Kidney epithelial cell (primary cell): ENCODE measurements around the gene CDH2. TPM values are rescaled to one million over a fixed set of nuclear protein-coding genes. Genes with fewer than 3 reads are reported as not detected.

Source experiments
- DNase-seq: peaks from one replicate; pipeline ENCODE4 v3.0.0-alpha.2; 2010; ENCODE audit warnings: low read depth
- H3K27me3 ChIP-seq: 2 replicates; pipeline ENCODE4 v1.6.0; 2011; ENCODE audit warnings: low read length; ENCODE audit not compliant: control insufficient read depth, insufficient read depth
- H3K36me3 ChIP-seq: 2 replicates; pipeline ENCODE4 v1.5.1; 2011; ENCODE audit warnings: low read length; ENCODE audit not compliant: control insufficient read depth, insufficient read depth
- H3K4me3 ChIP-seq: 2 replicates; pipeline ENCODE4 v1.5.1; 2011; ENCODE audit warnings: low read depth, mild to moderate bottlenecking, control low read depth, low read length
- total RNA-seq: library from RNA; depleted of rRNA; stranded (reverse); fragments of >200 nt; gene quantifications from 2 replicates; pipeline ENCODE4 v1.2.3, GENCODE V29; 2015
- TF ChIP-seq, protein P1 (sequence below): IDR thresholded peaks from 2 replicates; pipeline ENCODE4 v1.5.1; 2011; ENCODE audit warnings: mild to moderate bottlenecking, moderate library complexity, low read length, control low read depth, inconsistent platforms; ENCODE audit not compliant: insufficient read depth, poor library complexity, severe bottlenecking

Gene CDH2
- total RNA-seq, 1 donor from 2014 or later = 190 TPM

DNA sequence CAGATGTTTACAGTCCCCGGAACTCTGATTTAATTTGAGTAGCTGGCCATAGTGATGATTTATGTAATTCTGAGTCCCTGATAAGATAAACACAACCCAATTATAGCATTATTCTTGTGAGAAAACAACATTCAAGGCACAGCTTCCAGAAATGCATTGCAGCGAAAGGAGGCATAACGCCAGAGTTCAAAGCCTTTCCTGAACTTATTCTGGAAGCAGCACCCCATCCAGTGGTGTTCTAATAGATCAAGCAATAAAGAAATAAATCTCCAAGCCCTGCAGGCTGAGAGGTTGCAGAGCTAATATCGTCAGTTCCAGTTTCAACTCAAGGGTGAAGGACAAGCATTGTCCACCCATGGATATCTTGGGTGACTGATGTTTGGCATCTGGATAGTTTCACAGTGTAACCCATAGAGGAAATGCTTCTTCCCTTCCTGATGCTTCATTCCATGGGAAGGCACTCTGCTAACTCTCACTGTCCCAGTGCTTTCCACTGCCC is 18.8 kb downstream of the CDH2 start:
- Histone ChIP-seq H3K27me3 (no peaks in the 10 kb centered on the region), H3K4me3 (no peak overlapping the region), H3K36me3 (no peaks in the 10 kb centered on the region)
- DNase-seq = no peak
- TF ChIP-seq, protein P1, sequence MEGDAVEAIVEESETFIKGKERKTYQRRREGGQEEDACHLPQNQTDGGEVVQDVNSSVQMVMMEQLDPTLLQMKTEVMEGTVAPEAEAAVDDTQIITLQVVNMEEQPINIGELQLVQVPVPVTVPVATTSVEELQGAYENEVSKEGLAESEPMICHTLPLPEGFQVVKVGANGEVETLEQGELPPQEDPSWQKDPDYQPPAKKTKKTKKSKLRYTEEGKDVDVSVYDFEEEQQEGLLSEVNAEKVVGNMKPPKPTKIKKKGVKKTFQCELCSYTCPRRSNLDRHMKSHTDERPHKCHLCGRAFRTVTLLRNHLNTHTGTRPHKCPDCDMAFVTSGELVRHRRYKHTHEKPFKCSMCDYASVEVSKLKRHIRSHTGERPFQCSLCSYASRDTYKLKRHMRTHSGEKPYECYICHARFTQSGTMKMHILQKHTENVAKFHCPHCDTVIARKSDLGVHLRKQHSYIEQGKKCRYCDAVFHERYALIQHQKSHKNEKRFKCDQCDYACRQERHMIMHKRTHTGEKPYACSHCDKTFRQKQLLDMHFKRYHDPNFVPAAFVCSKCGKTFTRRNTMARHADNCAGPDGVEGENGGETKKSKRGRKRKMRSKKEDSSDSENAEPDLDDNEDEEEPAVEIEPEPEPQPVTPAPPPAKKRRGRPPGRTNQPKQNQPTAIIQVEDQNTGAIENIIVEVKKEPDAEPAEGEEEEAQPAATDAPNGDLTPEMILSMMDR = no peak

DNA sequence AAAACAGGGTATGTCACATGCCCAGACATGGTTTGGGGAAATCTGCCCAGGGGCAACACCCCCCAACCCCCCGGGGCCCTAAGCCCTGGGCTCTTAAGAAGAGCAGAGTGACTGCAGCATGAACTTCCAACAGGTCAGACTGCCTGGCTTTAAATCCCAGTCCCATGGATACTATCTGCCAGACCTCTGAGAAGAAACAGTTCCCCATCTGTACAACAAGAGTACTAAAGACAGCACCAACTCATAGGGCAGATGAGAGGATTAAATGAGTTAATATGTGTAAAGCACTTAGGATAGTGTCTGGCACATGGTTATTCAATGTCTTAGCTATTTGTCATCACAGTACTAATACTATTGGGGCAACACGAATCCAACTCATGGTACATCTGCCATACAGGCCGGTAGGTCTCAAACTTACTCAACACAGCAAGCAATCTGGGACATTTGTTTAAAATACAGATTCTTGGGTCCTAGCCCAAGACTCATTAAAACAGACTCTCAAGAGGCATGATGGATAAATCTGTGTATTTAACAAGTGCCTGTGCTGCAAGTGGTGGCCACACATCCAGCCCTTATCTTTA is 23.4 kb downstream of the CDH2 start:
- Histone ChIP-seq H3K36me3 (no peaks in the 10 kb centered on the region), H3K27me3 (no peaks in the 10 kb centered on the region), H3K4me3 (no peak overlapping the region)
- no peak for DNase-seq
- TF ChIP-seq, protein P1 = no peak

DNA sequence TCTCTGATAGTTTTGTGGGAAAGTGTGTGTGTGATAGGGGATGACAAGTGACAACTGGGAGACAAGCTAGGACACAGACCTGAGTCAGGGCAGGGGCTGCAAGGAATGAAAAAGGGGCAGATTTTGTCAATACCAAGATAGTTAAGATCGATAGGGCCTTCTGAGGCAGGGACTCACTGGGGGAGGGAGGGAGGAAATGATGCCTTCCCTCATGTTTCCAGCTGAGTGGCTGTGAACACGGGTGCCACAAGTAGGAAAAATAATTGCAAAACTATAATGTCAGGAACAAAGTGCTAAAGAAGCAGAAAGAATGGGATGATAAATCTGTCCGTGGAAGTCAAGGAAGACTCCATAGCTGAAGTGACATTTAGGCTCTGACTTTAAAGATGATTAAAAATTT is 24.2 kb downstream of the CDH2 start:
- Histone ChIP-seq H3K4me3 (no peak overlapping the region), H3K36me3 (no peaks in the 10 kb centered on the region), H3K27me3 (no peaks in the 10 kb centered on the region)
- no peak for DNase-seq
- TF ChIP-seq, protein P1 = no peak

DNA sequence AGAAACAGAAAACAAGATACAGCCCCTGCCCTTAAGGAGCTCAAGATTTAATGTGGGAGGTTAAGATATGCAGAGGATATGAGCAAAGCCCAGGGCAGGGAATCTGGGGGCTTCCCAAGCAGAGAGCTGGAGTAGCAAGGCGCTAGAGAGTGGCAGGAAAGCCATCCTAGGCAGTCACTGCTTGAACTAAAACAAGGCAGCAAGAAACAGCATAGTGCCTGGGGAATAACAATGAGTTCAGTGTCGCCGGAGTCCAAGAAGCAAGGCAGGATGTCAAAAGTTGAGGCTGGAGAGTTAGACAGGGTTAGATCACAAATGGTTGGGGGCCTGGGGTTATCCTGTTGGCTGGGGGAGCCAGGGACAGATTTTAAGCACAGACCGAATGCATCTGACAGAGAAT is 24.6 kb downstream of the CDH2 start:
- Histone ChIP-seq H3K36me3 (no peaks in the 10 kb centered on the region), H3K4me3 (no peak overlapping the region), H3K27me3 (no peaks in the 10 kb centered on the region)
- TF ChIP-seq, protein P1 = no peak
- no peak for DNase-seq

DNA sequence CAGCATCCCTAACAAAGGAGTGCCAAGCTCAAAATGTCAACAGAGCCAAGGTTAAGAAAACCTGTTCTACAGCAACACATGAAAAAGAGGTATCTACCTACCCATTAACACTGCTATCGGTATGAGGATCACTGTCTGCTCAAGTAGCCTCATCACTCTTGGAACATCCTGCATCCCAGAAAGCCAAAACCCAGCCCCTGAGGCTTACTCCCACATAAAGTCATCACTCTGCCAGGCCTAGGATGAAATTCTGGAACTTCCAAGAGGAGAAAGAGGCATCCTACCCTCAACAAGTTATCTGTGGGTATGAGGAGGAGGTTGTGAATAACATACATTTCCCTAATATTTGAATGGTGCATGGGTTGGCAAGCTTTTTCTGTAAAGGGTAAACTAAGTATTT is 25.5 kb downstream of the CDH2 start:
- Histone ChIP-seq H3K27me3 (no peaks in the 10 kb centered on the region), H3K4me3 (no peak overlapping the region)
- TF ChIP-seq, protein P1 = no peak

DNA sequence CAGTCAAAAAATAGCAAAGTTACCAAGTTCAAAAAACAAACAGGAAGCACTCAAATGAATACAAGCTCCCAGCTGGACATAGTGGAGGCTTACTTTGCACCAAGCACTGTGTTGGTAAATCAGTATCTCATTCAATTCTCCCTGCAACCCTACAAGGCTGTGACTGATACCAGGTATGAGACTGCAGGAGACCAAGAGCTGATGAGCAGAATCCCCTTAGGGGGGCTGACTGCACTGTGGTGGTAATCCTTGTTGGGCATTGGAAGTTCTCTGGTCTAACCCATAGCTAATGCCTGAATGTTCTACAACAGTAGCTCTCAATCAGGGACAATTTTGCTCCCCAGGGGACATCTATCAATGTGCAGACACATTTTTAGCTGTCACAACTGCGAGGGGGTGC is 26.0 kb downstream of the CDH2 start:
- DNase-seq = no peak
- no peaks in the 10 kb centered on the region for H3K27me3 ChIP-seq
- no peaks in the 10 kb centered on the region for H3K36me3 ChIP-seq
- no peak overlapping the region for H3K4me3 ChIP-seq
- TF ChIP-seq, protein P1 = no peak

More for the DNA sequence above, 25.5 kb downstream of the CDH2 start:
- H3K36me3 ChIP-seq = no peaks in the 10 kb centered on the region
- DNase-seq = no peak
